Measurements from ENCODE around the gene CDADC1. TPM values are rescaled to one million over a fixed set of nuclear protein-coding genes. Genes with fewer than 3 reads are reported as not detected.
"Not testable (repeated sequence)": the region's sequence is repeated elsewhere in the genome, so short reads cannot be mapped to it uniquely, and the experiment has no call there.

Gene CDADC1
- total RNA-seq, 1 donor from 2014 or later = 6.9 TPM

GRCh38 chr13:49288458-49288857, 40.7 kb downstream of the CDADC1 start:
- intact Hi-C loops (cut with DNase I) = no loop called here
- Histone ChIP-seq H3K4me3 (no peak overlapping the region), H3K9me3 (no peaks in the 10 kb centered on the region), H3K27ac (no peak overlapping the region), H3K27me3 (no peaks in the 10 kb centered on the region), H3K36me3 (no peaks in the 10 kb centered on the region), H3K4me1 (no peaks in the 10 kb centered on the region)
- TF ChIP-seq CTCF (IDR thresholded peaks at IDR 0.05) (no peak), POLR2AphosphoS5 (IDR thresholded peaks at IDR 0.05; ENCODE audit: insufficient read depth in 1 of 2, low read depth in 1 of 2) (no peak), POLR2A (IDR thresholded peaks at IDR 0.05) (no peak)
- DNase-seq (ENCODE audit: extremely low spot score in 2 of 2) = no peak

- intact Hi-C loops (cut with DNase I) = no loop called here
- no peaks in the 10 kb centered on the region for H3K4me1 ChIP-seq
- H3K4me3 ChIP-seq = no peak overlapping the region
- DNase-seq (ENCODE audit: extremely low spot score in 2 of 2) = no peak
- no peaks in the 10 kb centered on the region for H3K9me3 ChIP-seq
- TF ChIP-seq POLR2A (IDR thresholded peaks at IDR 0.05) (no peak), POLR2AphosphoS5 (IDR thresholded peaks at IDR 0.05; ENCODE audit: insufficient read depth in 1 of 2, low read depth in 1 of 2) (no peak), CTCF (IDR thresholded peaks at IDR 0.05) (no peak)
- H3K27me3 ChIP-seq = no peaks in the 10 kb centered on the region
- no peak overlapping the region for H3K27ac ChIP-seq
- H3K36me3 ChIP-seq = no peaks in the 10 kb centered on the region
Observed at GRCh38 chr13:49292742-49293486, 45.2 kb downstream of the CDADC1 start.

- H3K36me3 ChIP-seq; H3K4me1 ChIP-seq; H3K4me3 ChIP-seq; H3K27ac ChIP-seq; H3K27me3 ChIP-seq; H3K9me3 ChIP-seq; intact Hi-C loops (cut with DNase I); DNase-seq (ENCODE audit: extremely low spot score in 2 of 2): not testable (repeated sequence)
Observed at GRCh38 chr13:49294723-49295122, 47.0 kb downstream of the CDADC1 start.

- no peaks in the 10 kb centered on the region for H3K9me3 ChIP-seq
- H3K27ac ChIP-seq = no peak overlapping the region
- no peak for TF ChIP-seq POLR2AphosphoS5 (IDR thresholded peaks at IDR 0.05; ENCODE audit: insufficient read depth in 1 of 2, low read depth in 1 of 2)
- no peak for TF ChIP-seq POLR2A (IDR thresholded peaks at IDR 0.05)
- TF ChIP-seq CTCF (IDR thresholded peaks at IDR 0.05) = no peak
- H3K4me3 ChIP-seq = no peak overlapping the region
- no peak for DNase-seq (ENCODE audit: extremely low spot score in 2 of 2)
- no peaks in the 10 kb centered on the region for H3K27me3 ChIP-seq
- intact Hi-C loops (cut with DNase I) = no loop called here
- H3K36me3 ChIP-seq = no peaks in the 10 kb centered on the region
- H3K4me1 ChIP-seq = no peaks in the 10 kb centered on the region
Observed at GRCh38 chr13:49295244-49295643, 47.5 kb downstream of the CDADC1 start.

- Histone ChIP-seq H3K36me3 (no peaks in the 10 kb centered on the region), H3K4me1 (peaks cover 8% of the 10 kb centered on the region), H3K27me3 (no peaks in the 10 kb centered on the region), H3K9me3 (no peaks in the 10 kb centered on the region), H3K27ac (no peak overlapping the region), H3K4me3 (no peak overlapping the region)
- no peak for DNase-seq (ENCODE audit: extremely low spot score in 2 of 2)
- intact Hi-C loops (cut with DNase I) = no loop called here
- no peak for TF ChIP-seq POLR2AphosphoS5 (IDR thresholded peaks at IDR 0.05; ENCODE audit: insufficient read depth in 1 of 2, low read depth in 1 of 2)
- TF ChIP-seq CTCF (IDR thresholded peaks at IDR 0.05) = no peak
- no peak for TF ChIP-seq POLR2A (IDR thresholded peaks at IDR 0.05)
Observed at GRCh38 chr13:49296659-49297058, 48.9 kb downstream of the CDADC1 start.

Data from vagina (tissue), 2 donors.